Mucosa of stomach (tissue), 1 donor: ENCODE results near the gene TMEM235.

Source experiments
- H3K27me3 ChIP-seq: one replicate; pipeline ENCODE4 v1.7.0; 2013; ENCODE audit warnings: mild to moderate bottlenecking, low read length; ENCODE audit not compliant: control insufficient read depth, insufficient read depth
- H3K36me3 ChIP-seq: one replicate; pipeline ENCODE4 v1.7.0; 2013; ENCODE audit warnings: low read length; ENCODE audit not compliant: control insufficient read depth, insufficient read depth
- H3K4me1 ChIP-seq: one replicate; pipeline ENCODE4 v1.7.0; 2013; ENCODE audit warnings: mild to moderate bottlenecking, low read length; ENCODE audit not compliant: control insufficient read depth, insufficient read depth
- H3K4me3 ChIP-seq: one replicate; pipeline ENCODE4 v1.7.0; 2013; ENCODE audit warnings: low read length
- H3K9ac ChIP-seq: one replicate; pipeline ENCODE4 v1.7.0; 2013; ENCODE audit warnings: mild to moderate bottlenecking, low read length, moderate library complexity
- H3K9me3 ChIP-seq: one replicate; pipeline ENCODE4 v1.7.0; 2013; ENCODE audit warnings: mild to moderate bottlenecking, low read length, moderate library complexity; ENCODE audit not compliant: control insufficient read depth
- donor health status: Pancreatic carcinoma.

The TMEM235 gene

GRCh38 chr17:78255029-78255656, 23.7 kb downstream of the TMEM235 start:
- Histone ChIP-seq H3K9me3 (no peaks in the 10 kb centered on the region), H3K27me3 (peaks cover 11% of the 10 kb centered on the region), H3K36me3 (no peaks in the 10 kb centered on the region), H3K9ac (no peak overlapping the region), H3K4me3 (no peak overlapping the region), H3K4me1 (peaks cover 25% of the 10 kb centered on the region)

- Histone ChIP-seq H3K4me3 (no peak overlapping the region), H3K36me3 (no peaks in the 10 kb centered on the region), H3K9me3 (no peaks in the 10 kb centered on the region), H3K27me3 (peaks cover 11% of the 10 kb centered on the region), H3K4me1 (peaks cover 18% of the 10 kb centered on the region), H3K9ac (no peak overlapping the region)
Observed at GRCh38 chr17:78255953-78256706, 24.7 kb downstream of the TMEM235 start.

GRCh38 chr17:78256707-78257591, 25.5 kb downstream of the TMEM235 start:
- Histone ChIP-seq H3K36me3 (no peaks in the 10 kb centered on the region), H3K4me1 (peaks cover 10% of the 10 kb centered on the region), H3K27me3 (peaks cover 11% of the 10 kb centered on the region), H3K9ac (no peak overlapping the region), H3K9me3 (no peaks in the 10 kb centered on the region), H3K4me3 (no peak overlapping the region)

GRCh38 chr17:78257810-78258322, 26.4 kb downstream of the TMEM235 start:
- Histone ChIP-seq H3K4me1 (peaks cover 5% of the 10 kb centered on the region), H3K36me3 (no peaks in the 10 kb centered on the region), H3K27me3 (peaks cover 11% of the 10 kb centered on the region), H3K9ac (no peak overlapping the region), H3K4me3 (no peak overlapping the region), H3K9me3 (no peaks in the 10 kb centered on the region)

GRCh38 chr17:78258323-78259191, 27.1 kb downstream of the TMEM235 start:
- no peaks in the 10 kb centered on the region for H3K36me3 ChIP-seq
- no peak overlapping the region for H3K9ac ChIP-seq
- no peak overlapping the region for H3K4me3 ChIP-seq
- H3K9me3 ChIP-seq, result no peaks in the 10 kb centered on the region
- peaks cover 11% of the 10 kb centered on the region for H3K27me3 ChIP-seq
- no peaks in the 10 kb centered on the region for H3K4me1 ChIP-seq

GRCh38 chr17:78259192-78259554, 27.7 kb downstream of the TMEM235 start:
- no peak overlapping the region for H3K9ac ChIP-seq
- no peak overlapping the region for H3K4me3 ChIP-seq
- peaks cover 11% of the 10 kb centered on the region for H3K27me3 ChIP-seq
- no peaks in the 10 kb centered on the region for H3K36me3 ChIP-seq
- no peaks in the 10 kb centered on the region for H3K4me1 ChIP-seq
- no peaks in the 10 kb centered on the region for H3K9me3 ChIP-seq

- H3K27me3 ChIP-seq, result peaks cover 4% of the 10 kb centered on the region
- H3K4me3 ChIP-seq, result no peak overlapping the region
- no peaks in the 10 kb centered on the region for H3K9me3 ChIP-seq
- no peaks in the 10 kb centered on the region for H3K36me3 ChIP-seq
- H3K4me1 ChIP-seq, result peaks cover 9% of the 10 kb centered on the region
- peak overlapping the region; percentile 9 for H3K9ac ChIP-seq
Observed at GRCh38 chr17:78263063-78263735, 31.8 kb downstream of the TMEM235 start.

GRCh38 chr17:78263736-78264340, 32.4 kb downstream of the TMEM235 start:
- peaks cover 9% of the 10 kb centered on the region for H3K4me1 ChIP-seq
- peaks cover 5% of the 10 kb centered on the region for H3K27me3 ChIP-seq
- no peaks in the 10 kb centered on the region for H3K9me3 ChIP-seq
- H3K4me3 ChIP-seq, result no peak overlapping the region
- no peaks in the 10 kb centered on the region for H3K36me3 ChIP-seq
- no peak overlapping the region for H3K9ac ChIP-seq

- H3K36me3 ChIP-seq, result no peaks in the 10 kb centered on the region
- H3K9me3 ChIP-seq, result no peaks in the 10 kb centered on the region
- H3K4me1 ChIP-seq, result peaks cover 9% of the 10 kb centered on the region
- peaks cover 13% of the 10 kb centered on the region for H3K27me3 ChIP-seq
- no peak overlapping the region for H3K4me3 ChIP-seq
- H3K9ac ChIP-seq, result no peak overlapping the region
Observed at GRCh38 chr17:78264590-78264989, 33.2 kb downstream of the TMEM235 start.

GRCh38 chr17:78265121-78265520, 33.7 kb downstream of the TMEM235 start:
- H3K9me3 ChIP-seq, result no peaks in the 10 kb centered on the region
- peaks cover 18% of the 10 kb centered on the region for H3K27me3 ChIP-seq
- no peak overlapping the region for H3K9ac ChIP-seq
- no peak overlapping the region for H3K4me3 ChIP-seq
- H3K36me3 ChIP-seq, result no peaks in the 10 kb centered on the region
- peaks cover 9% of the 10 kb centered on the region for H3K4me1 ChIP-seq
